Trophoblast cell (in vitro differentiated cells and primary cell): ENCODE results near the gene PROSER3.

Source experiments
- DNase-seq, 2 donors: peaks; one replicate each; pipeline ENCODE4 v3.0.0-alpha.2; 2016
- H2AFZ ChIP-seq: 2 replicates; pipeline ENCODE4 v1.6.1; 2013; ENCODE audit warnings: low read length, moderate library complexity, mild to moderate bottlenecking; ENCODE audit not compliant: insufficient read depth, poor library complexity
- H2AK5ac ChIP-seq: 2 replicates; pipeline ENCODE4 v1.6.1; 2013; ENCODE audit warnings: mild to moderate bottlenecking, low read length
- H2BK120ac ChIP-seq: 2 replicates; pipeline ENCODE4 v1.6.1; 2013; ENCODE audit warnings: low read length, mild to moderate bottlenecking, moderate library complexity; ENCODE audit not compliant: insufficient read depth, poor library complexity
- H2BK12ac ChIP-seq: 2 replicates; pipeline ENCODE4 v1.6.1; 2013; ENCODE audit warnings: mild to moderate bottlenecking, low read length, moderate library complexity
- H2BK5ac ChIP-seq: 2 replicates; pipeline ENCODE4 v1.6.1; 2013; ENCODE audit warnings: low read length, low read depth, moderate library complexity, mild to moderate bottlenecking; ENCODE audit not compliant: poor library complexity
- H3K14ac ChIP-seq: 2 replicates; pipeline ENCODE4 v1.6.1; 2013; ENCODE audit warnings: mild to moderate bottlenecking, low read length
- H3K18ac ChIP-seq: 2 replicates; pipeline ENCODE4 v1.6.1; 2013; ENCODE audit warnings: mild to moderate bottlenecking, low read length
- H3K23ac ChIP-seq: 2 replicates; pipeline ENCODE4 v1.6.1; 2013; ENCODE audit warnings: low read length
- H3K27ac ChIP-seq: 2 replicates; pipeline ENCODE4 v1.5.1; 2013; ENCODE audit warnings: low read depth, mild to moderate bottlenecking, inconsistent platforms, low read length, moderate library complexity
- H3K27me3 ChIP-seq: 2 replicates; pipeline ENCODE4 v1.6.1; 2013; ENCODE audit warnings: inconsistent platforms, mild to moderate bottlenecking, low read length, moderate library complexity; ENCODE audit not compliant: insufficient read depth
- H3K36me3 ChIP-seq, 2 experiments: 1 replicate in 1 of 2; 2 replicates in 1 of 2; pipeline ENCODE4 v1.6.1; 2013; ENCODE audit warnings: low read length in 2 of 2, mild to moderate bottlenecking in 2 of 2, moderate library complexity in 1 of 2; ENCODE audit not compliant: insufficient read depth in 2 of 2, control insufficient read depth in 1 of 2
- H3K4ac ChIP-seq: 2 replicates; pipeline ENCODE4 v1.6.1; 2013; ENCODE audit warnings: low read depth, mild to moderate bottlenecking, low read length, moderate library complexity
- H3K4me1 ChIP-seq, 2 experiments: 1 replicate in 1 of 2; 2 replicates in 1 of 2; pipeline ENCODE4 v1.6.1; 2013; ENCODE audit warnings: low read length in 2 of 2, mild to moderate bottlenecking in 2 of 2, moderate library complexity in 1 of 2; ENCODE audit not compliant: insufficient read depth in 2 of 2, control insufficient read depth in 1 of 2
- H3K4me2 ChIP-seq: 2 replicates; pipeline ENCODE4 v1.6.1; 2013; ENCODE audit warnings: inconsistent platforms, mild to moderate bottlenecking, low read length, moderate library complexity
- H3K4me3 ChIP-seq: 2 replicates; pipeline ENCODE4 v1.5.1; 2013; ENCODE audit warnings: mild to moderate bottlenecking, low read depth, low read length, inconsistent platforms
- H3K79me1 ChIP-seq: one replicate; pipeline ENCODE4 v1.6.1; 2013; ENCODE audit warnings: low read length
- H3K79me2 ChIP-seq: 2 replicates; pipeline ENCODE4 v1.6.1; 2013; ENCODE audit warnings: low read length, mild to moderate bottlenecking; ENCODE audit not compliant: control insufficient read depth, insufficient read depth, poor library complexity
- H3K9ac ChIP-seq: 2 replicates; pipeline ENCODE4 v1.6.1; 2013; ENCODE audit warnings: mild to moderate bottlenecking, low read length
- H3K9me3 ChIP-seq: 2 replicates; pipeline ENCODE4 v1.6.1; 2013; ENCODE audit warnings: low read depth, mild to moderate bottlenecking, control low read depth, inconsistent platforms, low read length; ENCODE audit not compliant: insufficient read depth
- H4K12ac ChIP-seq: 2 replicates; pipeline ENCODE4 v1.6.1; 2013; ENCODE audit warnings: low read depth, mild to moderate bottlenecking, low read length, moderate library complexity
- H4K8ac ChIP-seq: 2 replicates; pipeline ENCODE4 v1.6.1; 2013; ENCODE audit warnings: low read depth, mild to moderate bottlenecking, low read length, moderate library complexity
- H4K91ac ChIP-seq: one replicate; pipeline ENCODE4 v1.6.1; 2013; ENCODE audit warnings: low read depth, mild to moderate bottlenecking, low read length, moderate library complexity
- WGBS: extraction: QIAGEN DNeasy Blood & Tissue Kit; methylation state at CpG from one replicate; pipeline ENCODE4 v1.1.7; 2013; ENCODE audit warnings: missing lambda C conversion rate; ENCODE audit not compliant: insufficient read length, insufficient coverage; ENCODE audit errors: extremely low coverage; 5-methylcytosine and 5-hydroxymethylcytosine counted together

The PROSER3 gene

DNA sequence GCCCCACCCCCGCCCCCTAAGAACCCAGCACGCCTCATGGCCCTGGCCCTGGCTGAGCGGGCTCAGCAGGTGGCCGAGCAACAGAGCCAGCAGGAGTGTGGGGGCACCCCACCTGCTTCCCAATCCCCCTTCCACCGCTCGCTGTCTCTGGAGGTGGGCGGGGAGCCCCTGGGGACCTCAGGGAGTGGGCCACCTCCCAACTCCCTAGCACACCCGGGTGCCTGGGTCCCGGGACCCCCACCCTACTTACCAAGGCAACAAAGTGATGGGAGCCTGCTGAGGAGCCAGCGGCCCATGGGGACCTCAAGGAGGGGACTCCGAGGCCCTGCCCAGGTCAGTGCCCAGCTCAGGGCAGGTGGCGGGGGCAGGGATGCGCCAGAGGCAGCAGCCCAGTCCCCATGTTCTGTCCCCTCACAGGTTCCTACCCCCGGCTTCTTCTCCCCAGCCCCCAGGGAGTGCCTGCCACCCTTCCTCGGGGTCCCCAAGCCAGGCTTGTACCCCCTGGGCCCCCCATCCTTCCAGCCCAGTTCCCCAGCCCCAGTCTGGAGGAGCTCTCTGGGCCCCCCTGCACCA lies 29.3 kb downstream of the PROSER3 start:
- Histone ChIP-seq H3K79me2 (no peaks in the 10 kb centered on the region), H2BK12ac (no peak overlapping the region), H4K12ac (no peak overlapping the region), H2BK5ac (no peak overlapping the region), H4K91ac (no peak overlapping the region), H3K4ac (no peak overlapping the region), H3K4me3 (no peak overlapping the region), H3K9ac (no peak overlapping the region), H3K23ac (no peak overlapping the region), H4K8ac (no peak overlapping the region), H3K18ac (no peak overlapping the region), H2AK5ac (no peak overlapping the region), H3K36me3 (peaks cover 5 to 7% of the 10 kb centered on the region in 2 experiments), H3K14ac (no peak overlapping the region), H3K79me1 (no peaks in the 10 kb centered on the region), H3K4me2 (no peak overlapping the region), H2BK120ac (no peak overlapping the region), H3K27ac (no peak overlapping the region), H2AFZ (no peak overlapping the region), H3K9me3 (peaks cover 5% of the 10 kb centered on the region), H3K27me3 (no peaks in the 10 kb centered on the region), H3K4me1 (peaks cover 0 to 5% of the 10 kb centered on the region in 2 experiments)
- no CpG with 5 or more reads among the region's 15 CpGs for WGBS
- no peak for DNase-seq

DNA sequence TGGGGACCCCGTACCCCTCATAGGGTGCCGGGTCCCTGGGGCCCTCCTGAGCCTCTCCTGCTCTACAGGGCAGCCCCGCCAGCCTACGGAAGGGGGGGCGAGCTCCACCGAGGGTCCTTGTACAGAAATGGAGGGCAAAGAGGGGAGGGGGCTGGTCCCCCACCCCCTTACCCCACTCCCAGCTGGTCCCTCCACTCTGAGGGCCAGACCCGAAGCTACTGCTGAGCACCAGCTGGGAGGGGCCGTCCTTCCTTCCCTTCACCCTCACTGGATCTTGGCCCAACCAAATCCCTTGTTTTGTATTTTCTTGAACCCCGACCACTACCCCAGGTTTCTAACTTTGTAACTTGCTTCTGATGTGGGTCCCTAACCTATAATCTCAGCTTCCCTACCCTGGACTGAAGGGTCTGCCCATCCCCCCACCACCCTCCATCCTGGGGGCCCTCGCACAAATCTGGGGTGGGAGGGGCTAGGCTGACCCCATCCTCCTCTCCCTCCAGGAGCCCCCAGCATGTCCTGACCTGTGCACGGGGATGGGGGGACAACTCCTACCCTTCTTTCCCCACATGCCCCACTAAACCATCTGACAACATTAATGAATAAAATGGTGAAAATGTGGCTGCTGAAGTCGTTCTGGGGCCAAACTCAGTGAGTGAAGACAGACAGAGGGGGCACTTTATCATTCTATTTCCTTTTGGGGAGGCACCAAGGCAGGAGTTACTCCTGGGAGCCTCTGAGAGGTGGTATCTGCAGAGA lies 30.4 kb downstream of the PROSER3 start:
- Histone ChIP-seq H3K36me3 (peaks cover 1 to 5% of the 10 kb centered on the region in 2 experiments), H3K79me2 (no peaks in the 10 kb centered on the region), H4K12ac (no peak overlapping the region), H3K4ac (no peak overlapping the region), H2BK120ac (no peak overlapping the region), H3K23ac (no peak overlapping the region), H3K9me3 (peaks cover 3% of the 10 kb centered on the region), H3K27ac (no peak overlapping the region), H2BK12ac (no peak overlapping the region), H3K79me1 (no peaks in the 10 kb centered on the region), H2AK5ac (no peak overlapping the region), H3K4me1 (peaks cover 0 to 5% of the 10 kb centered on the region in 2 experiments), H3K4me2 (no peak overlapping the region), H3K9ac (no peak overlapping the region), H3K27me3 (no peaks in the 10 kb centered on the region), H2AFZ (no peak overlapping the region), H4K8ac (no peak overlapping the region), H3K4me3 (no peak overlapping the region), H3K14ac (no peak overlapping the region), H3K18ac (no peak overlapping the region), H4K91ac (no peak overlapping the region), H2BK5ac (no peak overlapping the region)
- DNase-seq = no peak
- WGBS = no CpG with 5 or more reads among the region's 12 CpGs

DNA sequence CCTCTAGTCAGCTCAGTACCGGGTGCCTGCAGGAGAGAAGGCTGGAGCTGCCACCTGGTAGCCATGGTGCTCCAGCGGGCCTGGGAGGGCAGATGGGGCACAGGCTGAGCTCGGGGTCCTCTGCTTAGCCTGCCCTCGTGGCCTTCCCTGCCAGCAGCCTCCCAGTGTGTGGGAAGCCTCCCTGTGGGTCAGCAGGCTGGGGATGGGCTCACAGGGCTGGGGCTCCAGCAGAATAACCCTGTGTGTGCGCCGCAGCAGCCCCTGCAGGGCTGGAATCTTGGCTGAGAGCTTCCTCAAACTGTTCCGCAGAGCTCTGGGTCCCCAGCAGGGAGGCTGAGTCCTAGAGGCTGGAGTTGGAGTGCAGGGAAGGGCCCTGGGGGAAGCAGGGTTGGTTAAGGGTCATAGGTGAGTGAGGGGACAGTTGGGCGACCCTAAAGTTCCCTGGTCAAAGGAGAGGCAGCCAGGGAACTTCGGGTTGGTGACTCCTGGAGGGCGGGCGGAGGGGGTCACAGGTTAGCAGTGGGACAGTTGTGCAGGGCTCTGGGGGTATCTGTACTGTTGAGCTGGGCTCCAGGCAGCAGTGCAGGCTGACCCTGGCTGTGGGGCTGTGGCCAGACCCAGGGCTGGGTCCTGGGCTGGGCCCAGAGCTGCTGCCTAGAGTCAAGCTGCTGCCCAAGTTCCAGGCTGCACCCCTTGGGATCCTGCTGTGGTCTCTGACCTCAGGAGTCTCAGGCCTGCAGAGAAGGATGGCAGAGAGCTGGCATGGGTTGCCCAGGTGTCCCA lies 31.4 kb downstream of the PROSER3 start:
- no peak overlapping the region for H3K9ac ChIP-seq
- H3K27ac ChIP-seq = no peak overlapping the region
- H2BK5ac ChIP-seq = no peak overlapping the region
- no peak overlapping the region for H3K4me2 ChIP-seq
- no peaks in the 10 kb centered on the region for H3K4me1 ChIP-seq
- H3K36me3 ChIP-seq = peaks cover 1 to 5% of the 10 kb centered on the region in 2 experiments
- no peak overlapping the region for H2BK120ac ChIP-seq
- H3K4me3 ChIP-seq = no peak overlapping the region
- no CpG with 5 or more reads among the region's 11 CpGs for WGBS
- H3K4ac ChIP-seq = no peak overlapping the region
- no peaks in the 10 kb centered on the region for H3K79me2 ChIP-seq
- H3K79me1 ChIP-seq = no peaks in the 10 kb centered on the region
- no peak overlapping the region for H4K91ac ChIP-seq
- H4K12ac ChIP-seq = no peak overlapping the region
- H2AFZ ChIP-seq = no peak overlapping the region
- DNase-seq = no peak
- H3K23ac ChIP-seq = no peak overlapping the region
- no peak overlapping the region for H3K18ac ChIP-seq
- H4K8ac ChIP-seq = no peak overlapping the region
- H2BK12ac ChIP-seq = no peak overlapping the region
- no peaks in the 10 kb centered on the region for H3K27me3 ChIP-seq
- no peak overlapping the region for H2AK5ac ChIP-seq
- H3K9me3 ChIP-seq = peaks cover 2% of the 10 kb centered on the region
- no peak overlapping the region for H3K14ac ChIP-seq

DNA sequence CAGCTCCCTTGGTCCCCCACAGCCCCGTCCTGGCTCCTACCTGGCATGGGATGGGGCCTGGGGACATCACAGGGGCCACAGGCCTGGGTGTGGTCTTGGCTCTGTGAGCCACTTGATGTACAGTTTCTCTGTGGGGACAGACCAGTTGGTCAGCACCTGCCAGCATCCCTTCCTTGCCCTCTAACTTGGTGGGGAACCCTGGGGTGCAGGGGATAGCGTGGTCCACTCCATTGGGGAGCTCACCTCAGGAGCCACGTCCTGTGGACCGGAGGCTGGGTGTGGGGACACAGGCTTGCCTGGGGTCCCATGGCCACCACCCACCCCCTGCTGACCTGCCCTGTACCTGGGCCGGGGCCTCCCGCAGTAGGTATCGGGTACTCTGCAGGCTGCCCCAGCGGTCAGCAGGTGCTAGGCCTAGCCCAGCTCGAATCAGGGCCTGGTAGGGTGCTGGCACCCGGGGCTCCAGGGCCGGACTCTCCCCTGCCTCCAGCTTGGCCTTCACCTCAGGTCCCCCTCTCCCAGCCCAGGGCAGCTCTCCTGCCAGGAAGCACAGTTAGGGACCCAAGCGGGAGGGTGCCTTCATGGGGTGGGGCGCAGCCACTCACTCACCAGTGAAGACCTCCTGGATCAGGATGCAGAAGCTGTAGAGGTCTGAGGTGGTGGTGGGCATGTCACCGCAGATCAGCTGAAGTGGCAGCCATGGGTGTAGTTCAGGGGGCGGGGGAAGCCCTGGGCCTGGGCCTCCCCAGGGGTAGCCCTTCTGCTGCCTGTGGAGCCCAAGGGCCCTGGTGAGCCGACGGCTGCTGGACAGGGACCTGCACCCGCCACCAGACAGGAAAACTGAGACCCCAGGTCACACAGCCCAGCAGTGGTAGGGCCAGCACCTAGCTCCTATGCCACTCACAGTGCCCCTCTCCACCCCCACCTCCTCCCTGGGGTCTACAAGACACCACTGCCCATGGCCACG lies 32.3 kb downstream of the PROSER3 start:
- Histone ChIP-seq H2AFZ (no peak overlapping the region), H3K79me2 (no peaks in the 10 kb centered on the region), H3K79me1 (no peaks in the 10 kb centered on the region), H3K4me1 (no peaks in the 10 kb centered on the region), H2BK120ac (no peak overlapping the region), H2AK5ac (no peak overlapping the region), H4K91ac (no peak overlapping the region), H3K23ac (no peak overlapping the region), H3K4me2 (no peak overlapping the region), H3K36me3 (peaks cover under 1 to 3% of the 10 kb centered on the region in 2 experiments), H3K27ac (no peak overlapping the region), H2BK12ac (no peak overlapping the region), H2BK5ac (no peak overlapping the region), H3K18ac (no peak overlapping the region), H3K14ac (no peak overlapping the region), H4K12ac (no peak overlapping the region), H3K4me3 (no peak overlapping the region), H3K27me3 (no peaks in the 10 kb centered on the region), H3K4ac (no peak overlapping the region), H3K9me3 (peaks cover 2% of the 10 kb centered on the region), H3K9ac (no peak overlapping the region), H4K8ac (no peak overlapping the region)
- WGBS = no CpG with 5 or more reads among the region's 19 CpGs
- no peak for DNase-seq
